Neural cell (in vitro differentiated cells): Measurements from ENCODE around the gene CTCF. TPM values are rescaled to one million over a fixed set of nuclear protein-coding genes. Genes with fewer than 3 reads are reported as not detected.

Experiments
- H2AFZ ChIP-seq: fragments of 200-600, 300-800 bp; sonication (generic), shearing (Covaris generic); 2 replicates; pipeline ENCODE4 v1.6.0; 2014; ENCODE audit warnings: low read depth, mild to moderate bottlenecking, antibody characterized with exemption, low read length, moderate library complexity
- H3F3A ChIP-seq: fragments of 200-600 bp; shearing (Covaris generic); 2 replicates; pipeline ENCODE4 v1.6.1; 2016; ENCODE audit warnings: mild to moderate bottlenecking, moderate library complexity, mixed read lengths, antibody characterized with exemption, low read length; ENCODE audit not compliant: insufficient read depth, poor library complexity, severe bottlenecking
- H3K27ac ChIP-seq: fragments of 200-600, 300-800 bp; sonication (generic), shearing (Covaris generic); 2 replicates; pipeline ENCODE4 v1.5.1; 2014; ENCODE audit warnings: mild to moderate bottlenecking, low read length, moderate library complexity
- H3K27me3 ChIP-seq: fragments of 300-800, 200-600 bp; sonication (generic), shearing (Covaris generic); 2 replicates; pipeline ENCODE4 v1.6.0; 2014; ENCODE audit warnings: mild to moderate bottlenecking, low read depth, low read length, moderate library complexity; ENCODE audit not compliant: insufficient read depth
- H3K36me3 ChIP-seq: fragments of 300-800, 200-600 bp; sonication (generic), shearing (Covaris generic); 2 replicates; pipeline ENCODE4 v1.5.1; 2014; ENCODE audit warnings: mild to moderate bottlenecking, antibody characterized with exemption, low read length, moderate library complexity; ENCODE audit not compliant: insufficient read depth
- H3K4me2 ChIP-seq: fragments of 300-800, 200-600 bp; sonication (generic), shearing (Covaris generic); 2 replicates; pipeline ENCODE4 v1.6.0; 2014; ENCODE audit warnings: mild to moderate bottlenecking, low read length
- H3K4me3 ChIP-seq: fragments of 300-800, 200-600 bp; sonication (generic), shearing (Covaris generic); 2 replicates; pipeline ENCODE4 v1.5.1; 2014; ENCODE audit warnings: mild to moderate bottlenecking, low read length, moderate library complexity
- H3K79me2 ChIP-seq: fragments of 200-600 bp; shearing (Covaris generic); replicated peaks from 2 replicates; pipeline ENCODE4 v1.6.0; 2014; ENCODE audit warnings: mild to moderate bottlenecking, low read length, moderate library complexity; ENCODE audit not compliant: insufficient read depth
- H3K9ac ChIP-seq: fragments of 300-800, 200-600 bp; sonication (generic), shearing (Covaris generic); 2 replicates; pipeline ENCODE4 v1.6.1; 2016; ENCODE audit warnings: mild to moderate bottlenecking, low read length, mixed read lengths
- H3K9me2 ChIP-seq: fragments of 200-600 bp; shearing (Covaris generic); 2 replicates; pipeline ENCODE4 v1.6.1; 2016; ENCODE audit warnings: mild to moderate bottlenecking, low read length, mixed read lengths; ENCODE audit not compliant: insufficient read depth
- H3K9me3 ChIP-seq: fragments of 200-600, 300-800 bp; sonication (generic), shearing (Covaris generic); 2 replicates; pipeline ENCODE4 v1.6.1; 2016; ENCODE audit warnings: mild to moderate bottlenecking, mixed run types, low read length, moderate library complexity, mixed read lengths
- H4K20me1 ChIP-seq: fragments of 200-600 bp; shearing (Covaris generic); 2 replicates; pipeline ENCODE4 v1.6.1; 2016; ENCODE audit warnings: mild to moderate bottlenecking, mixed run types; ENCODE audit not compliant: insufficient read depth
- EP300 ChIP-seq: fragments of 450-650 bp; conservative IDR thresholded peaks from 2 replicates; pipeline ENCODE4 v1.6.1; 2014; ENCODE audit warnings: antibody characterized with exemption, mild to moderate bottlenecking, moderate library complexity; ENCODE audit not compliant: poor library complexity, severe bottlenecking
- EZH2 ChIP-seq: fragments of 200-600, 300-800 bp; shearing (Covaris generic), sonication (generic); IDR thresholded peaks from 2 replicates; pipeline ENCODE4 v1.6.1; 2014; ENCODE audit warnings: antibody characterized with exemption, low read length, borderline replicate concordance, mild to moderate bottlenecking; ENCODE audit not compliant: insufficient read depth, poor library complexity, severe bottlenecking
- MXI1 ChIP-seq: fragments of 450-650 bp; conservative IDR thresholded peaks from 2 replicates; pipeline ENCODE4 v1.6.1; 2014; ENCODE audit warnings: antibody characterized with exemption, mild to moderate bottlenecking; ENCODE audit not compliant: poor library complexity, severe bottlenecking
- POLR2AphosphoS5 ChIP-seq: IDR thresholded peaks from 2 replicates; pipeline ENCODE4 v1.6.1; 2012
- RAD21 ChIP-seq: fragments of 450-650 bp; conservative IDR thresholded peaks from 2 replicates; pipeline ENCODE4 v1.6.1; 2014; ENCODE audit warnings: antibody characterized with exemption, mild to moderate bottlenecking, moderate library complexity
- SMC3 ChIP-seq: fragments of 450-650 bp; conservative IDR thresholded peaks from 2 replicates; pipeline ENCODE4 v1.6.1; 2014; ENCODE audit warnings: antibody characterized with exemption, mild to moderate bottlenecking, moderate library complexity; ENCODE audit not compliant: poor library complexity
- TAF1 ChIP-seq: IDR thresholded peaks from 2 replicates; pipeline ENCODE4 v1.6.1; 2012; ENCODE audit warnings: low read depth
- polyA plus RNA-seq: library from polyadenylated mRNA; depleted of rRNA; stranded (reverse); fragments of >200 nt; gene quantifications from 2 replicates; pipeline ENCODE4 v1.2.3, GENCODE V29; 2014
- TF ChIP-seq, protein P1 (sequence below): fragments of 450-650 bp; IDR thresholded peaks from 2 replicates; pipeline ENCODE4 v1.5.1; 2014; ENCODE audit warnings: antibody characterized with exemption, mild to moderate bottlenecking, moderate library complexity; ENCODE audit not compliant: poor library complexity, severe bottlenecking
- TF ChIP-seq, protein P2 (sequence below): IDR thresholded peaks from 2 replicates; pipeline ENCODE4 v1.6.1; 2012; ENCODE audit warnings: borderline replicate concordance

The CTCF gene
- polyA plus RNA-seq, 1 donor from 2014 or later = 42.8 TPM

DNA sequence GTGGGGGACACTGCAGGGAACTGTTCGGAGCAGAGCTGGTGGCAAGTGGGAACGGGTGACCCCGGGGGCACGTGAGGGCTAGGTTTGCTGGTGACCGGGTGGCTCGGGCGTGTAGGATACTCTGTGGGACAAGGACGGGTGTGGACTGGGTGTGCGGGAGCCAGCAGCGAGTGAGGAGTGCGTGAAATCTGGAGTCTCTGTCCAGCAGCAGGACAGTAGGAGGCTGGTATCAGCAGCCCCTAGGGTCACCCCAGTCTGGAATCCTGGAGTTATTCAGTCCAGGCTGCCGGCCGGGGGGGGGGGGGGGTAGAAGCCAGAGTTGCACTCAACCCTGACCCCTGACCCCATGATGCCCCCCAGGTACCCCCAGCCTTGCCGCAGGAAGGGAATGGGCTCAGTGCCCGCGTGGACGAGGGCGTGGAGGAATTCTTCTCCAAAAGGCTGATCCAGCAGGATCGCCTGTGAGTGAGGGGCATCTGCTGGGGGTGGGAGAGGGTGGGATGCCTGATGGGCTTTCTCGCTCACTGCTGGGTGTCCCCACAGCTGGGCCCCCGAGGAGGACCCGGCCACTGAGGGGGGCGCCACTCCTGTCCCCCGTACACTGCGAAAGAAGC is 91.6 kb downstream of the CTCF start:
- H3F3A ChIP-seq = no peaks in the 10 kb centered on the region
- peaks cover 29% of the 10 kb centered on the region for H3K27me3 ChIP-seq
- H3K9ac ChIP-seq = peak overlapping the region; percentile 80
- no peaks in the 10 kb centered on the region for H3K36me3 ChIP-seq
- peak overlapping the region; percentile 97 for H3K4me3 ChIP-seq
- peak overlapping the region; percentile 37 for H3K4me2 ChIP-seq
- no peak for TF ChIP-seq POLR2AphosphoS5
- TF ChIP-seq, protein P1, sequence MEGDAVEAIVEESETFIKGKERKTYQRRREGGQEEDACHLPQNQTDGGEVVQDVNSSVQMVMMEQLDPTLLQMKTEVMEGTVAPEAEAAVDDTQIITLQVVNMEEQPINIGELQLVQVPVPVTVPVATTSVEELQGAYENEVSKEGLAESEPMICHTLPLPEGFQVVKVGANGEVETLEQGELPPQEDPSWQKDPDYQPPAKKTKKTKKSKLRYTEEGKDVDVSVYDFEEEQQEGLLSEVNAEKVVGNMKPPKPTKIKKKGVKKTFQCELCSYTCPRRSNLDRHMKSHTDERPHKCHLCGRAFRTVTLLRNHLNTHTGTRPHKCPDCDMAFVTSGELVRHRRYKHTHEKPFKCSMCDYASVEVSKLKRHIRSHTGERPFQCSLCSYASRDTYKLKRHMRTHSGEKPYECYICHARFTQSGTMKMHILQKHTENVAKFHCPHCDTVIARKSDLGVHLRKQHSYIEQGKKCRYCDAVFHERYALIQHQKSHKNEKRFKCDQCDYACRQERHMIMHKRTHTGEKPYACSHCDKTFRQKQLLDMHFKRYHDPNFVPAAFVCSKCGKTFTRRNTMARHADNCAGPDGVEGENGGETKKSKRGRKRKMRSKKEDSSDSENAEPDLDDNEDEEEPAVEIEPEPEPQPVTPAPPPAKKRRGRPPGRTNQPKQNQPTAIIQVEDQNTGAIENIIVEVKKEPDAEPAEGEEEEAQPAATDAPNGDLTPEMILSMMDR = no peak
- TF ChIP-seq TAF1 = no peak
- TF ChIP-seq EZH2 = no peak
- no peak for TF ChIP-seq SMC3
- no peak for TF ChIP-seq EP300
- no peak for TF ChIP-seq RAD21
- TF ChIP-seq, protein P2, sequence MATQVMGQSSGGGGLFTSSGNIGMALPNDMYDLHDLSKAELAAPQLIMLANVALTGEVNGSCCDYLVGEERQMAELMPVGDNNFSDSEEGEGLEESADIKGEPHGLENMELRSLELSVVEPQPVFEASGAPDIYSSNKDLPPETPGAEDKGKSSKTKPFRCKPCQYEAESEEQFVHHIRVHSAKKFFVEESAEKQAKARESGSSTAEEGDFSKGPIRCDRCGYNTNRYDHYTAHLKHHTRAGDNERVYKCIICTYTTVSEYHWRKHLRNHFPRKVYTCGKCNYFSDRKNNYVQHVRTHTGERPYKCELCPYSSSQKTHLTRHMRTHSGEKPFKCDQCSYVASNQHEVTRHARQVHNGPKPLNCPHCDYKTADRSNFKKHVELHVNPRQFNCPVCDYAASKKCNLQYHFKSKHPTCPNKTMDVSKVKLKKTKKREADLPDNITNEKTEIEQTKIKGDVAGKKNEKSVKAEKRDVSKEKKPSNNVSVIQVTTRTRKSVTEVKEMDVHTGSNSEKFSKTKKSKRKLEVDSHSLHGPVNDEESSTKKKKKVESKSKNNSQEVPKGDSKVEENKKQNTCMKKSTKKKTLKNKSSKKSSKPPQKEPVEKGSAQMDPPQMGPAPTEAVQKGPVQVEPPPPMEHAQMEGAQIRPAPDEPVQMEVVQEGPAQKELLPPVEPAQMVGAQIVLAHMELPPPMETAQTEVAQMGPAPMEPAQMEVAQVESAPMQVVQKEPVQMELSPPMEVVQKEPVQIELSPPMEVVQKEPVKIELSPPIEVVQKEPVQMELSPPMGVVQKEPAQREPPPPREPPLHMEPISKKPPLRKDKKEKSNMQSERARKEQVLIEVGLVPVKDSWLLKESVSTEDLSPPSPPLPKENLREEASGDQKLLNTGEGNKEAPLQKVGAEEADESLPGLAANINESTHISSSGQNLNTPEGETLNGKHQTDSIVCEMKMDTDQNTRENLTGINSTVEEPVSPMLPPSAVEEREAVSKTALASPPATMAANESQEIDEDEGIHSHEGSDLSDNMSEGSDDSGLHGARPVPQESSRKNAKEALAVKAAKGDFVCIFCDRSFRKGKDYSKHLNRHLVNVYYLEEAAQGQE = no peak
- no peak for TF ChIP-seq MXI1
- no peaks in the 10 kb centered on the region for H4K20me1 ChIP-seq
- H3K27ac ChIP-seq = no peak overlapping the region
- H3K79me2 ChIP-seq = peaks cover 4% of the 10 kb centered on the region
- H2AFZ ChIP-seq = no peak overlapping the region
- H3K9me2 ChIP-seq = no peaks in the 10 kb centered on the region
- H3K9me3 ChIP-seq = no peaks in the 10 kb centered on the region

DNA sequence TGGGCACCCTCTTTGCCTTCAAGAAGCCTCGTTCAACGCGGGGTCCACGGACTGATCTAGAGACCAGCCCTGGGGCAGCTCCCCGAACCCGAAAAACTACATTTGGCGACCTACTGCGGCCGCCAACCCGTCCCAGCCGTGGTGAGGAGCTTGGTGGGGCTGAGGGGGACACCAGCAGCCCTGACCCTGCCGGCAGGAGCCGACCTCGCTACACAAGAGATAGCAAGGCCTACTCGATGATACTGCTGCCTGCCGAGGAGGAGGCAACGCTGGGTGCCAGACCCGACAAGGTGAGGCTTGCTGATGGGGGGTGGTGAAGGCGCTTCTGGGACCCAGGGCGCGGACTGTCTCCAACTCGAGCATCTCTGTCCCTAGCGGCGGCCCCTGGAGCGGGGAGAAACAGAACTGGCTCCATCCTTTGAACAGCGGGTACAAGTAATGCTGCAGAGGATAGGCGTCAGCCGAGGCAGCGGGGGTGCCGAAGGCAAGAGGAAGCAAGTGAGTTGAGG is 92.1 kb downstream of the CTCF start:
- Histone ChIP-seq H3K4me3 (peak overlapping the region; percentile 97), H3K27ac (no peak overlapping the region), H3K9me2 (no peaks in the 10 kb centered on the region), H3K9me3 (no peaks in the 10 kb centered on the region), H3K79me2 (peaks cover 10% of the 10 kb centered on the region), H3K36me3 (no peaks in the 10 kb centered on the region), H4K20me1 (no peaks in the 10 kb centered on the region), H2AFZ (no peak overlapping the region), H3K27me3 (peaks cover 24% of the 10 kb centered on the region), H3K4me2 (no peak overlapping the region), H3F3A (no peaks in the 10 kb centered on the region), H3K9ac (no peak overlapping the region)
- TF ChIP-seq, protein P1 = no peak
- no peak for TF ChIP-seq POLR2AphosphoS5
- TF ChIP-seq EZH2 = no peak
- TF ChIP-seq EP300 = no peak
- no peak for TF ChIP-seq MXI1
- TF ChIP-seq, protein P2 = no peak
- no peak for TF ChIP-seq SMC3
- no peak for TF ChIP-seq TAF1
- TF ChIP-seq RAD21 = no peak
